Measurements from ENCODE around the gene HOXD12.

HOXD12 gene

GRCh38 chr2:176105078-176105729 lies 5.6 kb downstream of the HOXD12 start:
- DNase-seq (ENCODE audit: low read depth, low spot score) = no peak

DNA sequence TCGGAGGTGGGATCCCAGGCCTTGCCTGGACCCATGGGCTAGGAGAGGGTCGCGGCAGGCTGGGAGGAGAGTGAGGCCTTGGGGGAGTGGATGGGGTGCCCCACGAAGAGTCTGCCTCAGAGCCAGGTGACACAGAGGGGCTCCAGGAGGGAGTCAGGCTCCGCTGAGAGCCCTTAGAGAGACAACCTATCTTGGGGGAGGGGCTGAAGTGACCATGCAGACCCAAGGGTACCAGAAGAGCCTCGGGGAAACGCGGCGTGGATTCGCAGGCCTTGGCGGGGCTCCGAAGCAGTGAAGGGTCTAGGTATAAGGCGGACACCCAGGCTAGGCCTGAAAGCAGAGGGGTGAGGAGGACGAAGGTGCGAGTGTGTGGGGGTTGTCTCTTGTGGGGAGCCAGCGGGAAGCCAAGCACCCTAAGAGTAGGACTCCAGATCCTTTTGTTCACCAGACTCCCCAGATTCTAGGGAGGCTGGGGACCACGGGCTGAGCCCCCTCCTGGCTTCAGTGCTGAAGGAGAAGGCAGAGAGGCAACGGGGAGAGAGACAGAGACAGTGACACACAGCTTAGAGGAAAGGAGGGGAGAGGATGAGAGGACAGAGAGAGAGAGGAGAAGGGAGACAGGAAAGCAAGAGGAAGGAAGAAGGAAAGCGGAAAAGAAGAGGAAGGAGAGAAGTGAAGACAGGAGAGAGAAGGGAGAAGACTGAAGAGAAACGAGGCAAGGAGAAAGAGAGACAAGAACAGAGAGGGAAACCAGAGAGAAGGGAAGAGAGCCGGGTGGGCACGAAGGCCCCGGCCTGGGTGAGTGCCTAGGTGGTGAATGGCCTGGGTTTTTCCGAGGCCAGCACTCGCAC lies 6.4 kb downstream of the HOXD12 start:
- DNase-seq (ENCODE audit: low read depth, low spot score) = no peak

DNA sequence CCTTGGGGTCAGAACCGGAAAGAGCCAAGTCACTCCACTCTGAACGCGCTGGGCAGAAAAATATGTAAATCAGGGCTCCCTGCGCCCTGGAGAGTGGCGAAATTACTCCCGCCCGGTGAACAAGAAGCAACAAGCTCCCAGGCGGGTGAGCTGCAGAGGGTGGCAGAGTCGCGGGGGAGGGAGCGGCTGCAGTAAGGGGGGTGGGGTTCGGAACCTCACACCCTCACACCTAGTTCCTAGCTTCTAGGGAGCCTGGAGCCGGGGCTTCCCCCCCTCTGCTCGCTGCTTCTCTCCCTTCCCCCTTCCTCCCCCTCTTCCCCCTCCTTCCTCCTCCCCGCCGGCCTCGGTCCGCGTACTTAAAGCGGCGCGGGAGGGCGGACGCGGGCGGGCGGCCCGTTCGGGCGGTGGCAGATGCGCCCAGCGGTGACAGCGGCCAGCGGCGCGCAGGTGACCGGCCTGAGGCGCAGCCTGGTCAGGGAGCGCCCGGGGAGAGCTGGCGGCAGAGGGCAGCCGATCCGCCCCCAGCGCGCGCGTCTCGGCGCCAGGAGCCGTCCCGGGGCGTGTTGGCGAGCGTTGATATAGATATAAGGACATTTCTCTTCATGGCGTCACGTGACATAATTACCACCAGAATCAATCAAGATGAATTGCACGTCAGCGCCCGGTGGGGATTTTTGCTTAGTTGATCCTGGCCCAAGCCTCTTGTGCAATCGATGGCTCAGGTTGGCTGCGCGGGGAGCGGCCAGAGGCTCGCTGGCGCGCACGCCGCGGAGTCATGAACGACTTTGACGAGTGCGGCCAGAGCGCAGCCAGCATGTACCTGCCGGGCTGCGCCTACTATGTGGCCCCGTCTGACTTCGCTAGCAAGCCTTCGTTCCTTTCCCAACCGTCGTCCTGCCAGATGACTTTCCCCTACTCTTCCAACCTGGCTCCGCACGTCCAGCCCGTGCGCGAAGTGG lies 7.3 kb downstream of the HOXD12 start, which contains the start of gene HOXD11:
HOXD11 (plus strand) TSS at position 700 of the 959 bp plus-strand sequence; CDS start at position 776, 76 bp downstream.
- no peak for DNase-seq (ENCODE audit: low read depth, low spot score)

- DNase-seq (ENCODE audit: low read depth, low spot score) = no peak
Measured at GRCh38 chr2:176107731-176108181, 8.2 kb downstream of the HOXD12 start.

GRCh38 chr2:176109192-176109901 lies 9.8 kb downstream of the HOXD12 start:
- DNase-seq (ENCODE audit: low read depth, low spot score) = no peak

DNA sequence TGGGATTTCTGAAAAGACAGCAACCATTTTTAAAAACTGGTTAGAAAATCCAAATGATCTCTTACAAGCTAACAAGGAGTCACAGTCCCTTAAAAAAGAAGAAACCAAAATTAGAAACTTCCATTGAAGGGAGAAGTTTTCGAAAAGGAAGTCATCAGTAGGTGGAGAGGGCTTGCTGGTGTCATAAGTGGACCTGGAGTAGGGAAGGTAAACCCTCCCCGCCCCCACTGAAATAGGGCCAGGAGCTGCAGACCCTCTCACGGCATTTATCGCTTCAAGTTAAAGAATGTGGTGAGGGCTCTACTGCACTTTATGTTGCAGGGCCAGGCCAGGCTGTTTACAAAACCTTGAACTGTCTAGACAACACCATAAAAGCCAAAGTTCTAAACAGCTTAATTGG lies 10.4 kb downstream of the HOXD12 start:
- DNase-seq (ENCODE audit: low read depth, low spot score) = no peak

- no peak for DNase-seq (ENCODE audit: low read depth, low spot score)
Measured at GRCh38 chr2:176110415-176111308, 11.1 kb downstream of the HOXD12 start.

- peak; percentile 54 for DNase-seq (ENCODE audit: low read depth, low spot score)
Measured at GRCh38 chr2:176111309-176111663, 11.7 kb downstream of the HOXD12 start.

DNA sequence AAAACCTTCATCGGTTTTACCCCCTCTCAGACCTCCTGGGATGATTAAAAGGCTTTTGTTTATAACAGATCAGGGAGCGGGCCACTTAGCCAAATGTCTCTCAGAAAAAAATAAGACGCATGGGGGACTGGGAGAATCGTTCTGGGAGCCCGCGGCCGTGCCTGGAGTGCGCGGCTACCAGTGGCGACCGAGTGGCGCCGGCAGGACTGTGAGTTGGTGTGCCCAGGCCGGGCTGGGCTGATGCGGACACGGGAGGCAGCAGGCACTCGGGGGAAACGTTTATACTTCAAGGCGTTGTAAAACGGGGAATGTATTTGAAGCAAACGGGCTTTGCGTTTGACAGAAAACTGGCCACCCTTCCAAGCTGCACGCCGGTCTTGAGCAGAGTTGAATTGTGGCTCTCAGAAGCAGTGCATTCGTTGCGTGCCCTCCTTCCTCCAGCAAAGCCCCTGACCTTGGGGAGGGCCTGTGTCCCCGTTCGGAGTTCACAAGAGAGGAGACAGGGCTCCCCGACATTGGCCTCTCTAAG lies 12.3 kb downstream of the HOXD12 start:
- DNase-seq (ENCODE audit: low read depth, low spot score) = no peak

- DNase-seq (ENCODE audit: low read depth, low spot score) = no peak
Measured at GRCh38 chr2:176112375-176113302, 13.0 kb downstream of the HOXD12 start.

DNA sequence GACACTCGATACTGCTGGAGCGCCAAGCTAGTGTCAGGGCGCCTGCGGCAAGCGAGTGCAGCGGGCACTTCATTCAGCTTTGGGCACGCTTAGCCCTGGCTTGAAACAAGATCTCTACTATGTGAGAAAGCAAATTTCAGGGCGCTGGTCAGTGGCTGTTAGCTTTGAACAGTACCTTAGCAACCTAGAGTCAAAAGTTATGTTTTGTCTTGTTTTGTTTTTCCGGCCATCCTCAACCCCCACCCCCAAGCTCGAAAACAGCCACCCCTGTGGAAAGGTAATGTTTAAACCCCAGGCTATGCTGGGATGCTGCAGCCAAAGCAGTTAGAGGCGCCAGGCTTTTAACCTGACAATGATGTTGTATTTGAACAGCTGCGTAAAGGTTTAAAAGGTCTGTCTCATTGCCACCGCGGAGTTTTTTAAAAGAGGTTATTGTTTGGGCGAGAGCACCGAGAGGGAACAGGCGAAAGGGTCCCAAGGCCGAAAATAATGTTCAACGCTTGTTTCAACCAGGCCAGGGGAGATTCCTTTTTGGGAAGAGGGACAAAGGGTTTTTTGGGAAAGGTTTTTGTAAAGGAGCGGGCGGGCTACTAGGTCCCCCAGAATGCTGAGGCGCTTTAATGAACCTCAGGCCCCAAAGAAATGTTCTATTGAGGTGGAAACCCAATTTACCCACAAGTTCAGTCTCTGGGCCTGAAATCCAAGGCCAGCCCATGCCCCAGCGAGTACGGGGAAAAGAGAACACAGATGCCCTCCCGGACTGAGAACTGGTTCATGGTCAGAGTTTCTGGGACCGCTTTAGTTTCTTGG lies 14.7 kb downstream of the HOXD12 start:
- DNase-seq (ENCODE audit: low read depth, low spot score) = no peak

- no peak for DNase-seq (ENCODE audit: low read depth, low spot score)
Measured at GRCh38 chr2:176114930-176115625, 15.5 kb downstream of the HOXD12 start.

DNA sequence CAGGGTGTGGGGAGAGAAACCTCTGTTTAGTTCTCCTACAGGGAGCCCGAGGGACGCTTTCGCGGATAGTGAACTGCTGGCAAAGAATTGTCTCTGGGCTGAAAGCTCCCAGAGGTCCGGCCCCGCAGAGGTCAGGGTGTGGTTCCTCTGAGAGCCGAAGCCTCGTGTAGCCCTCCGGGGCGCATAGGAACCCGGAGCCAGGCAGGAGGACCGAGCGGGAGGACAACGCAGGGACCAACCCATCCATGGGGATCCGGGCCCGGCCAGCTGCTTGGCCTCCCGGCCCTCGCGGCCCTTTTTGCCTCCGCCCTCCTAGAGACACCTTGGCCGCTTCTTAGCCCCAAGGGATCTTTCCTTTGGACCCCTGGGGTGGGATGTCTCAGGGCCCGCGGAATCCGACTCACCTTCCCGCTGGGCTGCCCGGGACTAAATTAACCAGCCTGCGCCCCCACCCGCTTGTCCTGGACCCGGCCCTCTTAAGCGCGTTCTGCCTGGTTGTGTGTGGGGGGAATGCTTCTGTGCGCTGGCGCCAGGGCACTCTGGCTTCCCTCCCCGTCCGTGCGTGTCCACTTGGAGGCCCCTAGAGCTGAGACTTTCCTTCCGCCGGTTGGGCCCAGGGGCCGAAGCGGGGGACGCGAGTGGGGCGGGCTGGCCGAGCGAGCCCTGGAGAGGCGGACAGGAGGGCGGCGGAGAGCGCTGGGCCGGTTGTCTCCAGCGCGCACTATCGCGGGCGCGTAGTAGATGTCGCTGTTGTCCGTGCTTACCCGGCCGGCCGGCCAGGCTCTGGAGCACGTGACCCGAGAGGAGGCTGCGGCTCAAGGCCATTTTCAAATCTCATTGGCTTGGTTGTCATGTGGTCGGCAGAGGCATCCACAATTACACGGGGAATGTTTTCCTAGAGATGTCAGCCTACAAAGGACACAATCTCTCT lies 16.6 kb downstream of the HOXD12 start, which contains the start of gene HOXD10:
HOXD10 (plus strand) TSS at position 896 of the 931 bp plus-strand sequence. CDS start 56 bp downstream, outside the sequence.
- no peak for DNase-seq (ENCODE audit: low read depth, low spot score)

- no peak for DNase-seq (ENCODE audit: low read depth, low spot score)
Measured at GRCh38 chr2:176117162-176117822, 17.7 kb downstream of the HOXD12 start.

GRCh38 chr2:176117823-176118371 lies 18.3 kb downstream of the HOXD12 start:
- no peak for DNase-seq (ENCODE audit: low read depth, low spot score)

Data from astrocyte of the hippocampus (primary cell).